Astrocyte (in vitro differentiated cells and primary cell): ENCODE results near the gene CERS6. TPM values are rescaled to one million over a fixed set of nuclear protein-coding genes. Genes with fewer than 3 reads are reported as not detected.
"Not testable (repeated sequence)": the region's sequence is repeated elsewhere in the genome, so short reads cannot be mapped to it uniquely, and the experiment has no call there.

ENCODE experiments used
- DNase-seq: peaks from one replicate; pipeline ENCODE4 v3.0.0-alpha.2; 2010; ENCODE audit warnings: low read depth
- FAIRE-seq: peaks from 2 replicates; lab custom pipeline; 2011; peaks lifted over from hg19 to GRCh38; lab: Jason Lieb, UNC
- H2AFZ ChIP-seq: 2 replicates; pipeline ENCODE4 v1.6.0; 2012; ENCODE audit warnings: low read depth, low read length, inconsistent platforms
- H3K27ac ChIP-seq: 2 replicates; pipeline ENCODE4 v1.5.1; 2011; ENCODE audit warnings: low read depth, low read length, inconsistent platforms
- H3K27me3 ChIP-seq: 2 replicates; pipeline ENCODE4 v1.6.0; 2011; ENCODE audit warnings: low read length, inconsistent platforms; ENCODE audit not compliant: insufficient read depth
- H3K36me3 ChIP-seq: 2 replicates; pipeline ENCODE4 v1.5.1; 2011; ENCODE audit warnings: low read length, inconsistent platforms; ENCODE audit not compliant: insufficient read depth
- H3K4me1 ChIP-seq: 2 replicates; pipeline ENCODE4 v1.5.1; 2011; ENCODE audit warnings: low read length, inconsistent platforms; ENCODE audit not compliant: insufficient read depth
- H3K4me2 ChIP-seq: 2 replicates; pipeline ENCODE4 v1.6.0; 2012; ENCODE audit warnings: low read length, inconsistent platforms
- H3K4me3 ChIP-seq: 2 replicates; pipeline ENCODE4 v1.5.1; 2011; ENCODE audit warnings: low read depth, mild to moderate bottlenecking, low read length, inconsistent platforms; ENCODE audit not compliant: insufficient read depth
- H3K79me2 ChIP-seq: 2 replicates; pipeline ENCODE4 v1.6.0; 2012; ENCODE audit warnings: mild to moderate bottlenecking, low read length, inconsistent platforms; ENCODE audit not compliant: insufficient read depth
- H3K9ac ChIP-seq: 2 replicates; pipeline ENCODE4 v1.6.0; 2012; ENCODE audit warnings: mild to moderate bottlenecking, low read length, inconsistent platforms
- H3K9me3 ChIP-seq: 2 replicates; pipeline ENCODE4 v1.5.1; 2012; ENCODE audit warnings: low read depth, mild to moderate bottlenecking, low read length, inconsistent platforms; ENCODE audit not compliant: insufficient read depth
- H4K20me1 ChIP-seq: 2 replicates; pipeline ENCODE4 v1.6.0; 2012; ENCODE audit warnings: low read length, inconsistent platforms; ENCODE audit not compliant: insufficient read depth
- H3K27ac Mint-ChIP-seq: one replicate; pipeline ENCODE4 v1.8.0; 2021; ENCODE audit warnings: mild to moderate bottlenecking, mixed read lengths; ENCODE audit not compliant: unreplicated experiment
- H3K27me3 Mint-ChIP-seq: one replicate; pipeline ENCODE4 v1.8.0; 2021; ENCODE audit warnings: low read depth, mixed read lengths; ENCODE audit not compliant: unreplicated experiment
- H3K36me3 Mint-ChIP-seq: one replicate; pipeline ENCODE4 v1.8.0; 2021; ENCODE audit warnings: low read depth, mixed read lengths; ENCODE audit not compliant: unreplicated experiment
- H3K4me1 Mint-ChIP-seq: one replicate; pipeline ENCODE4 v1.8.0; 2021; ENCODE audit warnings: low read depth, mixed read lengths; ENCODE audit not compliant: unreplicated experiment
- H3K4me3 Mint-ChIP-seq: one replicate; pipeline ENCODE4 v1.8.0; 2021; ENCODE audit warnings: mild to moderate bottlenecking, moderate library complexity, mixed read lengths; ENCODE audit not compliant: unreplicated experiment
- H3K9me3 Mint-ChIP-seq: one replicate; pipeline ENCODE4 v1.8.0; 2021; ENCODE audit warnings: mild to moderate bottlenecking, mixed read lengths; ENCODE audit not compliant: unreplicated experiment
- EZH2 ChIP-seq: IDR thresholded peaks from 2 replicates; pipeline ENCODE4 v1.6.1; 2012; ENCODE audit warnings: mild to moderate bottlenecking, low read length, inconsistent platforms; ENCODE audit not compliant: insufficient read depth
- total RNA-seq: library from RNA; stranded (reverse); gene quantifications from 2 replicates; pipeline ENCODE4 v1.2.1, GENCODE V29; 2021
- TF ChIP-seq, protein P1 (sequence below): IDR thresholded peaks from 2 replicates; pipeline ENCODE4 v1.5.1; 2011; ENCODE audit warnings: low read depth, mild to moderate bottlenecking, inconsistent platforms, low read length, moderate library complexity; ENCODE audit not compliant: insufficient read depth

The CERS6 gene
- total RNA-seq, 1 donor from 2014 or later: 23.4 TPM

GRCh38 chr2:168654705-168655104, 198.6 kb downstream of the CERS6 start:
- no peak for DNase-seq
- Histone ChIP-seq H3K27me3 (no peaks in the 10 kb centered on the region), H3K79me2 (no peaks in the 10 kb centered on the region), H3K36me3 (no peaks in the 10 kb centered on the region), H3K4me3 (no peak overlapping the region), H3K4me2 (no peak overlapping the region), H3K27ac (no peak overlapping the region), H3K9me3 (no peaks in the 10 kb centered on the region), H3K9ac (no peak overlapping the region), H3K4me1 (no peaks in the 10 kb centered on the region), H4K20me1 (no peaks in the 10 kb centered on the region), H2AFZ (no peak overlapping the region)
- no peak overlapping the region for H3K4me3 Mint-ChIP-seq
- no peak overlapping the region for H3K27ac Mint-ChIP-seq
- TF ChIP-seq, protein P1, sequence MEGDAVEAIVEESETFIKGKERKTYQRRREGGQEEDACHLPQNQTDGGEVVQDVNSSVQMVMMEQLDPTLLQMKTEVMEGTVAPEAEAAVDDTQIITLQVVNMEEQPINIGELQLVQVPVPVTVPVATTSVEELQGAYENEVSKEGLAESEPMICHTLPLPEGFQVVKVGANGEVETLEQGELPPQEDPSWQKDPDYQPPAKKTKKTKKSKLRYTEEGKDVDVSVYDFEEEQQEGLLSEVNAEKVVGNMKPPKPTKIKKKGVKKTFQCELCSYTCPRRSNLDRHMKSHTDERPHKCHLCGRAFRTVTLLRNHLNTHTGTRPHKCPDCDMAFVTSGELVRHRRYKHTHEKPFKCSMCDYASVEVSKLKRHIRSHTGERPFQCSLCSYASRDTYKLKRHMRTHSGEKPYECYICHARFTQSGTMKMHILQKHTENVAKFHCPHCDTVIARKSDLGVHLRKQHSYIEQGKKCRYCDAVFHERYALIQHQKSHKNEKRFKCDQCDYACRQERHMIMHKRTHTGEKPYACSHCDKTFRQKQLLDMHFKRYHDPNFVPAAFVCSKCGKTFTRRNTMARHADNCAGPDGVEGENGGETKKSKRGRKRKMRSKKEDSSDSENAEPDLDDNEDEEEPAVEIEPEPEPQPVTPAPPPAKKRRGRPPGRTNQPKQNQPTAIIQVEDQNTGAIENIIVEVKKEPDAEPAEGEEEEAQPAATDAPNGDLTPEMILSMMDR: no peak
- TF ChIP-seq EZH2: no peak
- peaks cover 2% of the 10 kb centered on the region for H3K4me1 Mint-ChIP-seq
- H3K27me3 Mint-ChIP-seq: no peaks in the 10 kb centered on the region
- peaks cover 1% of the 10 kb centered on the region for H3K36me3 Mint-ChIP-seq
- FAIRE-seq: no peak
- no peaks in the 10 kb centered on the region for H3K9me3 Mint-ChIP-seq

DNA sequence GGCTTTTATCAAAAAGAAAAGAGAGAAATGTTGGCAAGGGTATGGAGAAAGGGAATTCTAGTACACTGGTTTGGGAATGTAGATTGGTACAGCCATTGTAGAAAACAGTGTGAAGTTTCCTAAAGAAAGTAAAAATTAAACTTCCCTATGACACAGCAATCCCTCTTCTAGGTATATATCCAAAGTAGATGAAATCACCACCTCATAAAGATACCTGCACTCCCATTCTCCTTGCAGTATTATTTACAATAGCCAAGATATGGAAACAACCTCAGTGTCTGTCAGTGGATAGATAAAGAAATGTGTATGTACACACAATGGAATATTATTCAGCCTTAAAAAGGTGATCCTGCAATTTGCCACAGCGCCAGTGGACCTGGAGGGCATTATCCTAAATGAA, 199.1 kb downstream of the CERS6 start:
- H3K4me1 ChIP-seq: no peaks in the 10 kb centered on the region
- DNase-seq (no peak), FAIRE-seq (no peak)
- H3K27ac ChIP-seq: no peak overlapping the region
- no peaks in the 10 kb centered on the region for H4K20me1 ChIP-seq
- Mint-ChIP-seq H3K4me3 (no peak overlapping the region), H3K4me1 (no peaks in the 10 kb centered on the region), H3K36me3 (peaks cover 1% of the 10 kb centered on the region), H3K27ac (no peak overlapping the region), H3K27me3 (no peaks in the 10 kb centered on the region), H3K9me3 (no peaks in the 10 kb centered on the region)
- no peak overlapping the region for H3K4me2 ChIP-seq
- H3K36me3 ChIP-seq: no peaks in the 10 kb centered on the region
- no peak overlapping the region for H2AFZ ChIP-seq
- TF ChIP-seq EZH2: no peak
- TF ChIP-seq, protein P1: no peak
- no peaks in the 10 kb centered on the region for H3K79me2 ChIP-seq
- no peaks in the 10 kb centered on the region for H3K27me3 ChIP-seq
- H3K9me3 ChIP-seq: no peaks in the 10 kb centered on the region
- H3K9ac ChIP-seq: no peak overlapping the region
- no peak overlapping the region for H3K4me3 ChIP-seq

- H3K27ac Mint-ChIP-seq, H3K9ac ChIP-seq, FAIRE-seq: not testable (repeated sequence)
These were observed 201.3 kb downstream of the CERS6 start for GRCh38 chr2:168657378-168657777.

More at GRCh38 chr2:168657378-168657777, 201.3 kb downstream of the CERS6 start:
- not testable (repeated sequence) for H3K4me3 ChIP-seq, H3K27me3 Mint-ChIP-seq, H3K36me3 ChIP-seq, H3K4me1 ChIP-seq, H3K4me1 Mint-ChIP-seq, H3K79me2 ChIP-seq, H3K4me3 Mint-ChIP-seq, H3K9me3 ChIP-seq, H3K9me3 Mint-ChIP-seq, H3K27ac ChIP-seq, H3K27me3 ChIP-seq, H3K36me3 Mint-ChIP-seq, H2AFZ ChIP-seq, DNase-seq, H4K20me1 ChIP-seq, H3K4me2 ChIP-seq
